ENCODE data around the gene ARPC5L.
"Not testable (repeated sequence)": the region's sequence is repeated elsewhere in the genome, so short reads cannot be mapped to it uniquely, and the experiment has no call there.

ARPC5L gene

DNA sequence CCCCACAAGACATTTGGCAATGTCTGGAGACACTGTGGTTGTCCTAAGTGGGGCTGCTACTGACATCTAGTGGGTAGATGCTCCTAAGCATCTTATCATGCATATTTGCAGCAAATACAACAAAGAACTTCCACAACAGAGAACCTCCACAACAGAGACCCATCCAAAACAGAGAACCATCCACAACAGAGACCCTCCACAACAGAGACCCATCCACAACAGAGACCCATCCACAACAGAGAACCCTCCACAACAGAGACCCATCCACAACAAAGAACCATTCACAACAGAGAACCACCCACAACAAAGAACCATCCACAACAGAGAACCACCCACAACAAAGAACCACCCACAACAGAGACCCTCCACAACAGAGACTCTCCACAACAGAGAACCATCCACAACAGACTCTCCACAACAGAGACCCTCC, 32.8 kb downstream of the ARPC5L start:
- peak; percentile 68 for DNase-seq

- DNase-seq: no peak
Observed at GRCh38 chr9:124897570-124898460, 35.9 kb downstream of the ARPC5L start.

DNA sequence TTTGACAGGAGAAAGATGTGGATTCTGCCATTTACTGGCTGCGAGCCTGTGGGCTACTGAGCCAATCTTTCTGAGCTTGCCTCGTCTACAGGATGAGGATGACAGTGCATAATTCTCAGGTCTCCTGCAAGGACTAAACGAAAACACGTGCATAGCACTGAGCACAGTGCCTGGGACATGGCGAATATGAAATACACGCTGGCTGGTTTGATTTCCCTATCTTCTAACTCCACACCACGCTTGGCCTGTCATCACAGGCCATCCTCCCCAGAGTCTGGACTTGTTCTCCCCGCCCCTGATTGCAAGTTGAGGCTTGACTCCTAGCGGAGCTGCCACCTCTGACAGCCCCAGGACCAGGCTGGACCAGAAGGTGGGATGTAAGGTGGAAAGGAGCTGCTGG, 37.9 kb downstream of the ARPC5L start:
- no peak for DNase-seq

- DNase-seq: no peak
Observed at GRCh38 chr9:124906966-124907365, 45.0 kb downstream of the ARPC5L start.

DNA sequence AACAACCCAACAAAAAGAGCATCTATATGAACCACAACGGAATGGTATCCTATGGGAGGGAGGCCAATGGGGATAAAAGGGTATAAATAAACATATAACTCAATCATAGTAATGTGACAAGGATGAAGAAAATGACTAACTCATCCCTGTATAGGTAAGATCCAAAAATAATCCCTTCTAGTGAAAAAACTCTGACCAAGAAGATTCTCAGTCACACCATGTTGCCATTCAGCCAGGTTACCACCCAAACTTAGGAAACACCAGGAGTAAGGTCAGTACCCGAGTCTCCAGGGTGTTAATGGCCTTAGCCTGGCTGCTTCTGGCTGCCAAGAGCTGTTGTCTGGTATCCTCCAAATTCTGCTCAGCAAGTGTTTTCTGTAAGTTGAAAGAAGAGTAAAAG, 46.2 kb downstream of the ARPC5L start:
- DNase-seq: no peak

GRCh38 chr9:124911766-124912165, 49.8 kb downstream of the ARPC5L start:
- no peak for DNase-seq

- DNase-seq: no peak
Observed at GRCh38 chr9:124913378-124913777, 51.4 kb downstream of the ARPC5L start.

DNA sequence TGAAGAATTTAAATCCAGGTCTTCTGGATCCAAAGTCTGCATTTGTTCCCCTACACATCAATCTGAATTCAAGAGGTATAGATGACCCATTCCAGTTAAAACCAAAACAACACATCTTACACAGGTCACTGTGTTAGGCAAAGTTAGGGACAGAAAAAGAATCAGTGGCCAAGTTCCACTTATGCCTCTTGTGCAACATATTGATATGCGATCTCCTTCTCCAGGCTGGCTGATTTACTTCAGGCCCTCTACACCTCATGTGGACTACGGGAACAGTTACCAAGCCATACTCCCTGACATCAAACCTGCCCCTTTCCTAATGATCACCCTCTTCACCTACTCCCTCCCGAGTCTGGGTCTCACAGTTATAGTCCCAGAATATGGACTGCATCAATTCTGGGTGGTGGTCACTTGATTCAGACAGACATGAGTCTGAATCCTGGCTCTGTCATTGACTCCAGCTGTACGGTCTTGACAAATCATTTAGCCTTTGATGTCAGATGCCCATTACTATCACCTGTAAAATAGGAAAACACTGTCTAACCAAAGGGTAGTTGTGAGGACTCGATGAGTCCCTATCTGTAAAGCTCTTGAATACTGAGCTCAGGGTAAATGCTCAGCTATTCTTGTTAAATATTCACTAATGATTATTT, 52.9 kb downstream of the ARPC5L start:
- no peak for DNase-seq

DNA sequence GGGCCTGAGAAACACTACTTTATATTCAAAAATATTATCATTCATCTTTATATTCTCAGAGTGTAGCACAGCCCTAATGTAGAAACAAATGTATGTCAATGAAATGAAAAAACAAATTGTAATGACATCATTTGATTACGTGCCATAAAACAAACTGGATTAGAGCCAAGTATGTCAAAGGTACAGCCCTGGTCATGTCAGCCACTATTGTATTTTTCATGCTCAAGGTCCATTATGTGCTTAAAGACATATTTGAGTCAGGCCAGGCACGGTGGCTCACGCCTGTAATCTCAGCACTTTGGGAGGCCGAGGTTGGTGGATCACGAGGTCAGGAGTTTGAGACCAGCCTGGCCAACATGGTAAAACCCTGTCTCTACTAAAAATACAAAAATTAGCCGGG, 58.5 kb downstream of the ARPC5L start:
- not testable (repeated sequence) for DNase-seq
